ENCODE data around the gene GIMAP8. TPM values are rescaled to one million over a fixed set of nuclear protein-coding genes. Genes with fewer than 3 reads are reported as not detected.
A peak's percentile ranks its signal among the peaks of the same experiment; 100 is the strongest.

Gene GIMAP8
- total RNA-seq, 5 donors from 2014 or later (not counting 1 experiment from before 2014, with no cell fraction given) = 17.8 to 54.6 (median 50.1) TPM

DNA sequence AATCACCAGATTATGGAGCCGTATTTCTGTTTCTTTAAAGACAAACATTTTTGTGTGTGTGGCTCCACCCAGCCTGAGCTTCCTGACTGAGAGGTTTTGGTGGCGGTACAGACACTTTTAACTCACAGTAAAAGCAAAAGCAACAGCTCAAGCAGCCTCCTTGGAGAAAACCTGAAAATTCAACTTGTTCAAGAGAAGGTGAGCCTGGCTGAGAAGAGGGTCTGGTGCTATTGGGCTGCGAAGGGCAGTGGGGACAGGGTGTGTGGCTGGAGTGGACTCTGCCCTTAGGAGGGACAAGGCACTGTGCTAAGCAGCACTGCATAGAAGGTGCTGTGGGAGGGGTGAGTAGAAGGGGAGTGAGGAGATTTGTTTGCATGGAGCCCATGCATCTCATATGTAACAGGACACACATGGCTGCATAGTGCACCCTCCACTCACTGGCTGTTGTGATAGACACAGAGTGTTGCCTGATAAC, 64.4 kb downstream of the GIMAP8 start, which contains the start of gene GIMAP7:
TSS of gene GIMAP7 (plus strand) at position 125 of the 475 bp plus-strand sequence. CDS start 5,103 bp downstream, outside the sequence.
- H3K4me1 ChIP-seq (ENCODE audit: control insufficient read depth in 1 of 2, extremely low read depth in 1 of 2, insufficient read depth in 2 of 2, low read length in 2 of 2) = peaks cover 34 to 42% of the 10 kb centered on the region in 2 experiments
- peak within 1 kb of the TSS; percentile 88 for H3K27ac ChIP-seq (ENCODE audit: low read length)
- ATAC-seq (replicated peaks in 1 of 4) (peak; percentile 76 to 87 (median 78)), DNase-seq (peak; percentile 41 to 80 (median 68))
- Mint-ChIP-seq H3K4me1 (peaks cover 49 to 51% (median 49%) of the 10 kb centered on the region in 3 donors), H3K27me3 (no peaks in the 10 kb centered on the region), H3K9me3 (peaks cover 5 to 16% (median 7%) of the 10 kb centered on the region in 3 donors), H3K4me3 (peak within 1 kb of the TSS; percentile 95 to 100 (median 99)), H3K27ac (peak within 1 kb of the TSS; percentile 99 to 100), H3K36me3 (peaks cover 52% of the 10 kb centered on the region)
- CTCF ChIA-PET = interaction anchor here in 1 of 2 donors (0.7 to 1.8 kb wide), 10 partner anchors 12 to 241 kb away, joined by 3 to 6 read pairs (median 4); no protein-coding TSS in a partner anchor
- 6% methylated on average over 2 of the region's 3 CpGs for WGBS (ENCODE audit: insufficient coverage)
- POLR2A ChIA-PET = interaction anchor here (0.6 to 2.3 kb wide), 20 partner anchors 10 to 242 kb away, joined by 3 to 15 read pairs (median 4); no protein-coding TSS in a partner anchor
- peaks cover 2% of the 10 kb centered on the region for H3K9me3 ChIP-seq
- peaks cover 0 to 4% of the 10 kb centered on the region in 2 donors for H3K36me3 ChIP-seq (ENCODE audit: control insufficient read depth in 2 of 2, extremely low read depth in 1 of 2, insufficient read depth in 1 of 2, low read length in 1 of 2)
- peak within 1 kb of the TSS; percentile 93 to 94 for H3K4me3 ChIP-seq (ENCODE audit: control insufficient read depth in 1 of 2, extremely low read depth in 1 of 2, low read length in 1 of 2)
- no peaks in the 10 kb centered on the region for H3K27me3 ChIP-seq (replicated peaks in 1 of 2; ENCODE audit: control insufficient read depth in 2 of 2, extremely low read depth in 1 of 2, insufficient read depth in 2 of 2, low read length in 1 of 2)

DNA sequence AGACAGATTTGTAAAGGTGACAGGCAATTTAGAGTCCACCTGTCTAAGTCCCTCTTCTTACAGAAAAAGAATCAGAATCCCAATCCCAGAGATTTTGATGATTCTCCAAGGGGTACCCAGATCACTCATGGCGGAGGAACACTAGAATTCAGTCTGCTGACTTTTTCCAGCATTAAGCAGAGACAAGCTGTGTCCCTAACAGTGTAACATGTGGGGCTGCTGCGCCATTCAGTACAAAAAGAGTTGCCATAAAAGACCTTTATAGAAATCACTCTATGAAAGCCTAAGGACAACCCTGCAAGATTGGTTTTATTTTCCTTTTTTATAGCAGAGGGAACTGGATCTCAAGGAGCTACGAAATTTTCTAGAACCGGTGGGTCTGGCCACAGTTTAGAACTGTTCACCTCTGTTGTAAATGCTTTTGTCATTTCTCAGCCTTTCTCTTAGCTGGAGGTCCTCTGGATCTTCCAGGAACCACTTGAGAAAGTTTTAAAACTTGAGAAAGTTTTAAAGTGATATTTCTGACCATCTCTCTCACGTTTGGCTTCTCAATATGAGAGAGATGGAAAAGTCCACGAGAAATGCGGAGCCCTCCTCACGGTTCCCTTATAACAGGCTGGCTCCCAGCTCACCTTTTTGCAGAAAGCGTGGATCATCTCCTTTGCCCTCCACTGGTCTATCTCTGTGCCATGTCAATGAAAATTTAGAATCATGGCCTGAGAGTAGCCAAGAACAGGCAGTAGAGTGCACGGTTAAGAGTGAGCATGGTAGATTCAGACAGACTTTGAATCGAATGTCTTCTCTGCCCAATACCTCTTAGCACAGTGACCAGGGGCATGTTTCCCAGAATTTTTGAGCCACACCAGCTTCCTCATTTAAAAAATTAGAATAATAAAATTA, 65.1 kb downstream of the GIMAP8 start:
- H3K4me1 Mint-ChIP-seq = peaks cover 45 to 51% (median 47%) of the 10 kb centered on the region in 3 donors

DNA sequence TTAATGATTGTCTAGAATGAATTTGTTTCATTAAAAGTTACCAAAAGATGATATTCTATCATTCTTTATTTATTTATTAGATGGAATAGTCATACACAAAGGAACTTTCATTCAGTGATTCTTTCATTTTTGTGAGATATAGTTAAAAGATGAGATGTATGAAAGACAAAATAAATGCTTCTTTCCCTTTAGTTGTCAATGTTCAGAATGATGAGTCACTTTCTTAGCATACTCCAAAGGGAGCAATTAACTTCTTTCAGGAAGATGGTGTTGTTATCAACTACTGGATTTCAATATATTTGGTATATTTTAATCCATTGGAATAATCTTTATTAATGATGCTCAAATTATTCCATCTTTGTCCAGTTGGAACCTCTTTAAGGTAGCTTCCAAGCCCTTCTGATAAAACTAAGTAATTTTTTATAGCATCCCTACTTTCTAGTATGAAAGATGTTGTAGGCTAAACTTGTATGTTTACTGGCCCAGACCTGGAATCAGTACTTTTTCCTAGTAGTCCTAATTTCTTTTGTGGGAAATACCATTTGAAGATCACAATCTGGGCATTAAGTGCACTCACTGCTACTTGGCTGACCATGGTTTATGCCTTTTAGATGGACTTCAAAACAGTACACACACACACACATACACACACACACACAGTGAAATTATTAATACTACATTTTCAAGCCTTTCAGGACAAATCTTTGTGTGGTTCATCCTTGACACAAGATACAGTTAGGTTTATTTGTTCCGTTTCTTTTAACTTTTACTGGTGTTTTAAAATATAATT, 66.7 kb downstream of the GIMAP8 start:
- H3K27ac ChIP-seq (ENCODE audit: low read length) = peak overlapping the region; percentile 88
- no peaks in the 10 kb centered on the region for H3K9me3 ChIP-seq
- no CpG with 5 or more reads among the region's 1 CpG for WGBS (ENCODE audit: insufficient coverage)
- POLR2A ChIA-PET = interaction anchor here in 1 of 2 donors (1.0 kb wide), 1 partner anchor 36 kb away, joined by 3 read pairs; no protein-coding TSS in a partner anchor
- Mint-ChIP-seq H3K27me3 (no peaks in the 10 kb centered on the region), H3K36me3 (peaks cover 63% of the 10 kb centered on the region), H3K4me1 (peaks cover 38 to 50% (median 41%) of the 10 kb centered on the region in 3 donors), H3K4me3 (peak overlapping the region; percentile 95 to 100 (median 99)), H3K27ac (peak overlapping the region; percentile 99 to 100), H3K9me3 (peaks cover 0 to 4% (median 0%) of the 10 kb centered on the region in 3 donors)
- H3K4me1 ChIP-seq (ENCODE audit: control insufficient read depth in 1 of 2, extremely low read depth in 1 of 2, insufficient read depth in 2 of 2, low read length in 2 of 2) = peaks cover 17 to 26% of the 10 kb centered on the region in 2 experiments
- ATAC-seq (replicated peaks in 1 of 4) (no peak), DNase-seq (no peak)
- CTCF ChIA-PET = interaction anchor here in 1 of 2 donors (1.8 kb wide), 1 partner anchor 66 kb away, joined by 6 read pairs; the partner anchor contains the start of gene GIMAP8
- peak overlapping the region; percentile 93 to 94 for H3K4me3 ChIP-seq (ENCODE audit: control insufficient read depth in 1 of 2, extremely low read depth in 1 of 2, low read length in 1 of 2)
- peaks cover 4 to 28% of the 10 kb centered on the region in 2 donors for H3K36me3 ChIP-seq (ENCODE audit: control insufficient read depth in 2 of 2, extremely low read depth in 1 of 2, insufficient read depth in 1 of 2, low read length in 1 of 2)
- no peaks in the 10 kb centered on the region for H3K27me3 ChIP-seq (replicated peaks in 1 of 2; ENCODE audit: control insufficient read depth in 2 of 2, extremely low read depth in 1 of 2, insufficient read depth in 2 of 2, low read length in 1 of 2)

More for the DNA sequence above, 65.1 kb downstream of the GIMAP8 start:
- Mint-ChIP-seq H3K27ac (peak overlapping the region; percentile 99 to 100), H3K36me3 (peaks cover 56% of the 10 kb centered on the region), H3K4me3 (peak overlapping the region; percentile 95 to 100 (median 99)), H3K27me3 (no peaks in the 10 kb centered on the region), H3K9me3 (peaks cover 3 to 10% (median 7%) of the 10 kb centered on the region in 3 donors)
- peaks cover 30 to 36% of the 10 kb centered on the region in 2 experiments for H3K4me1 ChIP-seq (ENCODE audit: control insufficient read depth in 1 of 2, extremely low read depth in 1 of 2, insufficient read depth in 2 of 2, low read length in 2 of 2)
- peaks cover 2% of the 10 kb centered on the region for H3K9me3 ChIP-seq
- POLR2A ChIA-PET = interaction anchor here (0.6 to 2.3 kb wide), 17 partner anchors 10 to 241 kb away, joined by 3 to 15 read pairs (median 4); partner anchors contain the start of gene GIMAP8 (in 1 of the 2)
- ATAC-seq (replicated peaks in 1 of 4) (peak; percentile 9 to 34 (median 24)), DNase-seq (peak in 6 of 35 experiments; percentile 4 to 47 (median 34))
- peaks cover 4 to 11% of the 10 kb centered on the region in 2 donors for H3K36me3 ChIP-seq (ENCODE audit: control insufficient read depth in 2 of 2, extremely low read depth in 1 of 2, insufficient read depth in 1 of 2, low read length in 1 of 2)
- 0% methylated on average over 6 of the region's 11 CpGs for WGBS (ENCODE audit: insufficient coverage)
- H3K4me3 ChIP-seq (ENCODE audit: control insufficient read depth in 1 of 2, extremely low read depth in 1 of 2, low read length in 1 of 2) = peak overlapping the region; percentile 93 to 94
- peak overlapping the region; percentile 88 for H3K27ac ChIP-seq (ENCODE audit: low read length)
- CTCF ChIA-PET = interaction anchor here (0.6 to 1.8 kb wide), 10 partner anchors 13 to 241 kb away, joined by 3 to 6 read pairs (median 4); partner anchors contain the start of genes GIMAP1 (in 1 of the 2) and GIMAP8 (in 1 of the 2)
- H3K27me3 ChIP-seq (replicated peaks in 1 of 2; ENCODE audit: control insufficient read depth in 2 of 2, extremely low read depth in 1 of 2, insufficient read depth in 2 of 2, low read length in 1 of 2) = no peaks in the 10 kb centered on the region

DNA sequence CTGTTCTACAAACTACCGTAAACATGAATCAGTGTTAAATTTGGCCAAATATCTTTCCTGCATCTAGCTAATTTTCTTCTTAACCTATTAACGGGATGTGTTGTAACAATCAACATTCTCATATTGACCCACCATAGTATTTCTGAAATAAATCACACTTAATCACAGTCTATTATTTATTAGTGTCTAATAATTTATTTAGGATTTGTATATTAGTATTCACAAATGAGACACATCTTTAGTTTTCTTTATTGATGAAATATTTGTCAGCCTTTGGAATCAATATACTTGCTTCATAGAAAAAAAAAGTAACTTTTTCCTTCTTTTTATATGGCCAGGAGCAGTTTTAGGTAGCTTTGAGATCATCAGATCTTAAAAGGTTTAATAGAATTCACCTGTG, 68.9 kb downstream of the GIMAP8 start:
- Mint-ChIP-seq H3K27ac (peak overlapping the region; percentile 95 to 97), H3K4me1 (peaks cover 34 to 39% (median 36%) of the 10 kb centered on the region in 3 donors), H3K36me3 (peaks cover 79% of the 10 kb centered on the region), H3K9me3 (peaks cover 0 to 10% (median 1%) of the 10 kb centered on the region in 3 donors), H3K4me3 (peak overlapping the region; percentile 95 to 100 (median 99)), H3K27me3 (no peaks in the 10 kb centered on the region)
- H3K27me3 ChIP-seq (replicated peaks in 1 of 2; ENCODE audit: control insufficient read depth in 2 of 2, extremely low read depth in 1 of 2, insufficient read depth in 2 of 2, low read length in 1 of 2) = no peaks in the 10 kb centered on the region
- no peak for DNase-seq
- WGBS (ENCODE audit: insufficient coverage) = no CpG with 5 or more reads among the region's 2 CpGs
- no peaks in the 10 kb centered on the region for H3K9me3 ChIP-seq
- H3K27ac ChIP-seq (ENCODE audit: low read length) = peak overlapping the region; percentile 88
- no peak for ATAC-seq (replicated peaks in 1 of 4)
- ChIA-PET CTCF (interaction anchor here in 1 of 2 donors (1.5 to 1.8 kb wide), 2 partner anchors 70 to 236 kb away, joined by 5 to 7 read pairs; no protein-coding TSS in a partner anchor), POLR2A (interaction anchor here in 1 of 2 donors (0.6 kb wide), 1 partner anchor 1920 kb away, joined by 4 read pairs; no protein-coding TSS in a partner anchor)
- peak overlapping the region; percentile 93 to 94 for H3K4me3 ChIP-seq (ENCODE audit: control insufficient read depth in 1 of 2, extremely low read depth in 1 of 2, low read length in 1 of 2)
- H3K4me1 ChIP-seq (ENCODE audit: control insufficient read depth in 1 of 2, extremely low read depth in 1 of 2, insufficient read depth in 2 of 2, low read length in 2 of 2) = peaks cover 3 to 18% of the 10 kb centered on the region in 2 experiments
- peaks cover 4 to 28% of the 10 kb centered on the region in 2 donors for H3K36me3 ChIP-seq (ENCODE audit: control insufficient read depth in 2 of 2, extremely low read depth in 1 of 2, insufficient read depth in 1 of 2, low read length in 1 of 2)

- H3K4me1 Mint-ChIP-seq = peaks cover 38 to 43% (median 41%) of the 10 kb centered on the region in 3 donors
- peak overlapping the region; percentile 95 to 97 for H3K27ac Mint-ChIP-seq
- ATAC-seq (replicated peaks in 1 of 4) (peak; percentile 15 to 38 (median 27)), DNase-seq (peak in 12 of 35 experiments; percentile 7 to 49 (median 29))
- no peaks in the 10 kb centered on the region for H3K27me3 Mint-ChIP-seq
- CTCF ChIA-PET = interaction anchor here in 1 of 2 donors (1.0 to 1.4 kb wide), 2 partner anchors 39 to 196 kb away, joined by 3 to 4 read pairs; partner anchors contain the start of gene GIMAP1
- whole genome bisulfite sequencing (ENCODE audit: insufficient coverage) = 11% methylated on average over 8 of the region's 8 CpGs
- POLR2A ChIA-PET = interaction anchor here in 1 of 2 donors (0.6 kb wide), 1 partner anchor 61 kb away, joined by 3 read pairs; no protein-coding TSS in a partner anchor
- Histone ChIP-seq H3K27me3 (replicated peaks in 1 of 2; ENCODE audit: control insufficient read depth in 2 of 2, extremely low read depth in 1 of 2, insufficient read depth in 2 of 2, low read length in 1 of 2) (no peaks in the 10 kb centered on the region), H3K27ac (ENCODE audit: low read length) (peak overlapping the region; percentile 88), H3K9me3 (no peaks in the 10 kb centered on the region), H3K36me3 (ENCODE audit: control insufficient read depth in 2 of 2, extremely low read depth in 1 of 2, insufficient read depth in 1 of 2, low read length in 1 of 2) (peaks cover 4 to 28% of the 10 kb centered on the region in 2 donors), H3K4me3 (ENCODE audit: control insufficient read depth in 1 of 2, extremely low read depth in 1 of 2, low read length in 1 of 2) (peak overlapping the region; percentile 86 to 94), H3K4me1 (ENCODE audit: control insufficient read depth in 1 of 2, extremely low read depth in 1 of 2, insufficient read depth in 2 of 2, low read length in 2 of 2) (peaks cover 3 to 14% of the 10 kb centered on the region in 2 experiments)
- H3K36me3 Mint-ChIP-seq = peaks cover 78% of the 10 kb centered on the region
- peak overlapping the region; percentile 95 to 100 (median 99) for H3K4me3 Mint-ChIP-seq
- H3K9me3 Mint-ChIP-seq = peaks cover 4 to 16% (median 7%) of the 10 kb centered on the region in 3 donors
Measured at GRCh38 chr7:150520145-150520544, 69.7 kb downstream of the GIMAP8 start.
